Neural cell (in vitro differentiated cells): ENCODE data around the gene ZNF189. TPM values are rescaled to one million over a fixed set of nuclear protein-coding genes. Genes with fewer than 3 reads are reported as not detected.

Source experiments
- H2AFZ ChIP-seq: fragments of 200-600, 300-800 bp; sonication (generic), shearing (Covaris generic); 2 replicates; pipeline ENCODE4 v1.6.0; 2014; ENCODE audit warnings: low read depth, mild to moderate bottlenecking, antibody characterized with exemption, low read length, moderate library complexity
- H3F3A ChIP-seq: fragments of 200-600 bp; shearing (Covaris generic); 2 replicates; pipeline ENCODE4 v1.6.1; 2016; ENCODE audit warnings: mild to moderate bottlenecking, moderate library complexity, mixed read lengths, antibody characterized with exemption, low read length; ENCODE audit not compliant: insufficient read depth, poor library complexity, severe bottlenecking
- H3K27ac ChIP-seq: fragments of 200-600, 300-800 bp; sonication (generic), shearing (Covaris generic); 2 replicates; pipeline ENCODE4 v1.5.1; 2014; ENCODE audit warnings: mild to moderate bottlenecking, low read length, moderate library complexity
- H3K27me3 ChIP-seq: fragments of 300-800, 200-600 bp; sonication (generic), shearing (Covaris generic); 2 replicates; pipeline ENCODE4 v1.6.0; 2014; ENCODE audit warnings: mild to moderate bottlenecking, low read depth, low read length, moderate library complexity; ENCODE audit not compliant: insufficient read depth
- H3K36me3 ChIP-seq: fragments of 300-800, 200-600 bp; sonication (generic), shearing (Covaris generic); 2 replicates; pipeline ENCODE4 v1.5.1; 2014; ENCODE audit warnings: mild to moderate bottlenecking, antibody characterized with exemption, low read length, moderate library complexity; ENCODE audit not compliant: insufficient read depth
- H3K4me2 ChIP-seq: fragments of 300-800, 200-600 bp; sonication (generic), shearing (Covaris generic); 2 replicates; pipeline ENCODE4 v1.6.0; 2014; ENCODE audit warnings: mild to moderate bottlenecking, low read length
- H3K4me3 ChIP-seq: fragments of 300-800, 200-600 bp; sonication (generic), shearing (Covaris generic); 2 replicates; pipeline ENCODE4 v1.5.1; 2014; ENCODE audit warnings: mild to moderate bottlenecking, low read length, moderate library complexity
- H3K79me2 ChIP-seq: fragments of 200-600 bp; shearing (Covaris generic); replicated peaks from 2 replicates; pipeline ENCODE4 v1.6.0; 2014; ENCODE audit warnings: mild to moderate bottlenecking, low read length, moderate library complexity; ENCODE audit not compliant: insufficient read depth
- H3K9ac ChIP-seq: fragments of 300-800, 200-600 bp; sonication (generic), shearing (Covaris generic); 2 replicates; pipeline ENCODE4 v1.6.1; 2016; ENCODE audit warnings: mild to moderate bottlenecking, low read length, mixed read lengths
- H3K9me2 ChIP-seq: fragments of 200-600 bp; shearing (Covaris generic); 2 replicates; pipeline ENCODE4 v1.6.1; 2016; ENCODE audit warnings: mild to moderate bottlenecking, low read length, mixed read lengths; ENCODE audit not compliant: insufficient read depth
- H3K9me3 ChIP-seq: fragments of 200-600, 300-800 bp; sonication (generic), shearing (Covaris generic); 2 replicates; pipeline ENCODE4 v1.6.1; 2016; ENCODE audit warnings: mild to moderate bottlenecking, mixed run types, low read length, moderate library complexity, mixed read lengths
- H4K20me1 ChIP-seq: fragments of 200-600 bp; shearing (Covaris generic); 2 replicates; pipeline ENCODE4 v1.6.1; 2016; ENCODE audit warnings: mild to moderate bottlenecking, mixed run types; ENCODE audit not compliant: insufficient read depth
- CTCF ChIP-seq: fragments of 450-650 bp; IDR thresholded peaks from 2 replicates; pipeline ENCODE4 v1.5.1; 2014; ENCODE audit warnings: antibody characterized with exemption, mild to moderate bottlenecking, moderate library complexity; ENCODE audit not compliant: poor library complexity, severe bottlenecking
- EP300 ChIP-seq: fragments of 450-650 bp; conservative IDR thresholded peaks from 2 replicates; pipeline ENCODE4 v1.6.1; 2014; ENCODE audit warnings: antibody characterized with exemption, mild to moderate bottlenecking, moderate library complexity; ENCODE audit not compliant: poor library complexity, severe bottlenecking
- EZH2 ChIP-seq: fragments of 200-600, 300-800 bp; shearing (Covaris generic), sonication (generic); IDR thresholded peaks from 2 replicates; pipeline ENCODE4 v1.6.1; 2014; ENCODE audit warnings: antibody characterized with exemption, low read length, borderline replicate concordance, mild to moderate bottlenecking; ENCODE audit not compliant: insufficient read depth, poor library complexity, severe bottlenecking
- MXI1 ChIP-seq: fragments of 450-650 bp; conservative IDR thresholded peaks from 2 replicates; pipeline ENCODE4 v1.6.1; 2014; ENCODE audit warnings: antibody characterized with exemption, mild to moderate bottlenecking; ENCODE audit not compliant: poor library complexity, severe bottlenecking
- POLR2AphosphoS5 ChIP-seq: IDR thresholded peaks from 2 replicates; pipeline ENCODE4 v1.6.1; 2012
- RAD21 ChIP-seq: fragments of 450-650 bp; conservative IDR thresholded peaks from 2 replicates; pipeline ENCODE4 v1.6.1; 2014; ENCODE audit warnings: antibody characterized with exemption, mild to moderate bottlenecking, moderate library complexity
- REST ChIP-seq: IDR thresholded peaks from 2 replicates; pipeline ENCODE4 v1.6.1; 2012; ENCODE audit warnings: borderline replicate concordance
- SMC3 ChIP-seq: fragments of 450-650 bp; conservative IDR thresholded peaks from 2 replicates; pipeline ENCODE4 v1.6.1; 2014; ENCODE audit warnings: antibody characterized with exemption, mild to moderate bottlenecking, moderate library complexity; ENCODE audit not compliant: poor library complexity
- TAF1 ChIP-seq: IDR thresholded peaks from 2 replicates; pipeline ENCODE4 v1.6.1; 2012; ENCODE audit warnings: low read depth
- polyA plus RNA-seq: library from polyadenylated mRNA; depleted of rRNA; stranded (reverse); fragments of >200 nt; gene quantifications from 2 replicates; pipeline ENCODE4 v1.2.3, GENCODE V29; 2014

The ZNF189 gene
- polyA plus RNA-seq, 1 donor from 2014 or later, result 28.0 TPM

GRCh38 chr9:101417389-101417788 is 18.7 kb downstream of the ZNF189 start:
- TF ChIP-seq RAD21 (no peak), SMC3 (no peak), TAF1 (no peak), EP300 (no peak), EZH2 (no peak), CTCF (no peak), MXI1 (no peak), POLR2AphosphoS5 (no peak), REST (no peak)
- no peak overlapping the region for H3K27ac ChIP-seq
- H3K9me3 ChIP-seq, result no peaks in the 10 kb centered on the region

GRCh38 chr9:101417977-101418376 is 19.3 kb downstream of the ZNF189 start:
- no peaks in the 10 kb centered on the region for H3F3A ChIP-seq
- H3K4me3 ChIP-seq, result no peak overlapping the region
- no peaks in the 10 kb centered on the region for H4K20me1 ChIP-seq
- no peaks in the 10 kb centered on the region for H3K36me3 ChIP-seq
- no peak for TF ChIP-seq EZH2
- no peak for TF ChIP-seq TAF1
- no peak for TF ChIP-seq POLR2AphosphoS5
- no peak for TF ChIP-seq EP300
- no peak for TF ChIP-seq REST
- no peak for TF ChIP-seq SMC3
- no peak for TF ChIP-seq CTCF
- no peak for TF ChIP-seq RAD21
- no peak for TF ChIP-seq MXI1
- H2AFZ ChIP-seq, result no peak overlapping the region
- no peak overlapping the region for H3K27ac ChIP-seq
- H3K9ac ChIP-seq, result no peak overlapping the region
- no peaks in the 10 kb centered on the region for H3K79me2 ChIP-seq
- no peaks in the 10 kb centered on the region for H3K27me3 ChIP-seq
- no peaks in the 10 kb centered on the region for H3K9me3 ChIP-seq
- H3K4me2 ChIP-seq, result no peak overlapping the region
- no peaks in the 10 kb centered on the region for H3K9me2 ChIP-seq

More at GRCh38 chr9:101417389-101417788, 18.7 kb downstream of the ZNF189 start:
- Histone ChIP-seq H2AFZ (no peak overlapping the region), H3K79me2 (no peaks in the 10 kb centered on the region), H3F3A (no peaks in the 10 kb centered on the region), H3K4me3 (no peak overlapping the region), H3K27me3 (no peaks in the 10 kb centered on the region), H3K4me2 (no peak overlapping the region), H4K20me1 (no peaks in the 10 kb centered on the region), H3K9ac (no peak overlapping the region), H3K36me3 (no peaks in the 10 kb centered on the region), H3K9me2 (no peaks in the 10 kb centered on the region)
